Stimulated activated memory B cell treated with anti-CD40 and anti-IgM and Interleukin-4, amounts not matched to agents 10 μg/mL and 1 μg/mL and 100 μg/mL, for 72 hours (primary cell): ENCODE data around the gene RNU5B-1.
"Not testable (repeated sequence)": the region's sequence is repeated elsewhere in the genome, so short reads cannot be mapped to it uniquely, and the experiment has no call there.

Source experiments
- ATAC-seq: fragments of 150-1000 bp; cut with Tn5 transposase; 2 replicates; pipeline ENCODE4 v1.10.0; 2021
- H3K27ac Mint-ChIP-seq: one replicate; pipeline ENCODE4 v1.8.0; 2022; ENCODE audit warnings: mild to moderate bottlenecking, mixed read lengths
- H3K27me3 Mint-ChIP-seq: one replicate; pipeline ENCODE4 v1.8.0; 2022; ENCODE audit warnings: mixed read lengths
- H3K36me3 Mint-ChIP-seq: one replicate; pipeline ENCODE4 v1.8.0; 2022; ENCODE audit warnings: mixed read lengths
- H3K4me1 Mint-ChIP-seq: one replicate; pipeline ENCODE4 v1.8.0; 2022; ENCODE audit warnings: mixed read lengths
- H3K4me3 Mint-ChIP-seq: one replicate; pipeline ENCODE4 v1.8.0; 2022; ENCODE audit warnings: mild to moderate bottlenecking, moderate library complexity, mixed read lengths
- H3K9me3 Mint-ChIP-seq: one replicate; pipeline ENCODE4 v1.8.0; 2022; ENCODE audit warnings: mixed read lengths

RNU5B-1 gene

GRCh38 chr15:65304381-65305149 lies at the start of gene RNU5B-1:
RNU5B-1 (plus strand) TSS chr15:65304677.
- Mint-ChIP-seq H3K36me3 (no peaks in the 10 kb centered on the region), H3K27ac (peak within 1 kb of the TSS; percentile 99), H3K27me3 (no peaks in the 10 kb centered on the region), H3K9me3 (no peaks in the 10 kb centered on the region), H3K4me1 (peaks cover 32% of the 10 kb centered on the region), H3K4me3 (peak within 1 kb of the TSS; percentile 96)
- ATAC-seq, result peak; percentile 88

GRCh38 chr15:65254758-65255157 lies 49.7 kb upstream of the RNU5B-1 start:
- ATAC-seq, result no peak
- Mint-ChIP-seq H3K4me1 (peaks cover 11% of the 10 kb centered on the region), H3K4me3 (no peak overlapping the region), H3K27me3 (no peaks in the 10 kb centered on the region), H3K36me3 (peaks cover 54% of the 10 kb centered on the region), H3K27ac (no peak overlapping the region), H3K9me3 (no peaks in the 10 kb centered on the region)

DNA sequence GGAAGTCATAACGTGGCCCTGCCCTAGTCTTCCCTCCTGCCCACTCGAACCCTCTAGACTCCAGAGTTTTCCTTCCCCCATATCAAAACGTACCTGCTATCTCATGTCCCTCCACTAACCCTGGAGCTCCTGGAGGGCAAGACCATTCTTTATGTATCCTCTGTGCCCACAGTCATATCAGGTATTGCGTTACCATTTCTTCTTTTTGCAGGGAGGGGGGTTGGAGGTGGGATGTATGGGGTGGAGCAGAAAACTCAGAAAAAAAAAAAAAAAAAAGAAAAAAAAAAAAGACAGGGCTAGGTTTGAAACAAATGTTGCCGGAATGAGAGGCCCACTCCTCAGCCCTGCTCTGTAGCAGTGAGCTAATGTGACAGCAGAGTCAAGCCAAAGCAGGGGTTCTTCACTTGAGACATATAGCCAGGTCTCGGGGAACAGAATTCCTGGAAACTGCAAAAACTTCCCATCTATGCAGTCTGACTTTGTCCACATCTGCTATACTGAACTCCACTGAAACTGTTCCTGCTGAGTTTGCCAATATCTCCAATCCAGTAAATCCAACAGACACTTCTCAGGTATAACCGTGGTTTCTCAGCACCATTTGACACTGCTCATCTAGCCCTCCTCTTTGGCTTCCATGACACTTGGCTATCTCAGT lies 48.9 kb upstream of the RNU5B-1 start:
- Mint-ChIP-seq H3K9me3 (no peaks in the 10 kb centered on the region), H3K27me3 (no peaks in the 10 kb centered on the region), H3K27ac (no peak overlapping the region), H3K4me3 (no peak overlapping the region), H3K4me1 (peaks cover 2% of the 10 kb centered on the region), H3K36me3 (peaks cover 63% of the 10 kb centered on the region)
- ATAC-seq, result no peak

GRCh38 chr15:65258375-65259262 lies 45.9 kb upstream of the RNU5B-1 start:
- no peak overlapping the region for H3K27ac Mint-ChIP-seq
- H3K36me3 Mint-ChIP-seq, result peaks cover 82% of the 10 kb centered on the region
- H3K4me3 Mint-ChIP-seq, result no peak overlapping the region
- H3K9me3 Mint-ChIP-seq, result no peaks in the 10 kb centered on the region
- ATAC-seq, result no peak
- H3K4me1 Mint-ChIP-seq, result no peaks in the 10 kb centered on the region
- no peaks in the 10 kb centered on the region for H3K27me3 Mint-ChIP-seq

GRCh38 chr15:65259367-65259797 lies 45.1 kb upstream of the RNU5B-1 start:
- no peaks in the 10 kb centered on the region for H3K9me3 Mint-ChIP-seq
- ATAC-seq, result no peak
- H3K4me1 Mint-ChIP-seq, result no peaks in the 10 kb centered on the region
- no peaks in the 10 kb centered on the region for H3K27me3 Mint-ChIP-seq
- no peak overlapping the region for H3K27ac Mint-ChIP-seq
- no peak overlapping the region for H3K4me3 Mint-ChIP-seq
- peaks cover 75% of the 10 kb centered on the region for H3K36me3 Mint-ChIP-seq

- H3K36me3 Mint-ChIP-seq, result peaks cover 65% of the 10 kb centered on the region
- ATAC-seq, result no peak
- H3K4me1 Mint-ChIP-seq, result no peaks in the 10 kb centered on the region
- H3K4me3 Mint-ChIP-seq, result no peak overlapping the region
- no peaks in the 10 kb centered on the region for H3K9me3 Mint-ChIP-seq
- no peaks in the 10 kb centered on the region for H3K27me3 Mint-ChIP-seq
- H3K27ac Mint-ChIP-seq, result no peak overlapping the region
Measured at GRCh38 chr15:65260968-65261367, 43.5 kb upstream of the RNU5B-1 start.

GRCh38 chr15:65263313-65263712 lies 41.2 kb upstream of the RNU5B-1 start:
- ATAC-seq, result no peak
- Mint-ChIP-seq H3K9me3 (no peaks in the 10 kb centered on the region), H3K4me1 (no peaks in the 10 kb centered on the region), H3K27me3 (no peaks in the 10 kb centered on the region), H3K36me3 (peaks cover 58% of the 10 kb centered on the region), H3K27ac (no peak overlapping the region), H3K4me3 (no peak overlapping the region)

- ATAC-seq, result no peak
- H3K9me3 Mint-ChIP-seq, result no peaks in the 10 kb centered on the region
Measured at GRCh38 chr15:65264863-65265430, 39.5 kb upstream of the RNU5B-1 start.

DNA sequence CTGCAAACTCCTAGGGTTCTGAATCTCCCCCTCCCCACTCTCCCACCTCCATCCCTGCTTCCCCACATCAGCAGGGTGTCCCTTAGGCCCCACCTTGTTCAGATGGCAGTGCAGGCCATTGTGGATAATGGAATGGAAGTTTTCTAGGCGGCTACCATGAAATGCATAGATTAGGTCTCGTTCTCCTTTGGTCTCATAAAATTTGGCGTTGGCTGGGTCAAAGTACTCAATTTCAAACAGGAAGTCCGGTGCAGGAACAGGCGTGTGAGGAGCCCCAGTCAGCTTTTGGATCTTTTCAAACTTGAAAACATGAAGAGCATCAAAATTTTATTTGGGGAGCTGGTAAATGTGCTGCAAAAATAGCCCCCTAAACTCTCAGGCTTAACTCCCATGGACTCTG lies 38.0 kb upstream of the RNU5B-1 start:
- H3K4me1 Mint-ChIP-seq, result no peaks in the 10 kb centered on the region
- H3K36me3 Mint-ChIP-seq, result peaks cover 32% of the 10 kb centered on the region
- H3K27ac Mint-ChIP-seq, result no peak overlapping the region
- H3K27me3 Mint-ChIP-seq, result no peaks in the 10 kb centered on the region
- no peak overlapping the region for H3K4me3 Mint-ChIP-seq
- H3K9me3 Mint-ChIP-seq, result no peaks in the 10 kb centered on the region
- ATAC-seq, result no peak

More at GRCh38 chr15:65264863-65265430, 39.5 kb upstream of the RNU5B-1 start:
- Mint-ChIP-seq H3K36me3 (peaks cover 46% of the 10 kb centered on the region), H3K27me3 (no peaks in the 10 kb centered on the region), H3K27ac (no peak overlapping the region), H3K4me3 (no peak overlapping the region), H3K4me1 (no peaks in the 10 kb centered on the region)

DNA sequence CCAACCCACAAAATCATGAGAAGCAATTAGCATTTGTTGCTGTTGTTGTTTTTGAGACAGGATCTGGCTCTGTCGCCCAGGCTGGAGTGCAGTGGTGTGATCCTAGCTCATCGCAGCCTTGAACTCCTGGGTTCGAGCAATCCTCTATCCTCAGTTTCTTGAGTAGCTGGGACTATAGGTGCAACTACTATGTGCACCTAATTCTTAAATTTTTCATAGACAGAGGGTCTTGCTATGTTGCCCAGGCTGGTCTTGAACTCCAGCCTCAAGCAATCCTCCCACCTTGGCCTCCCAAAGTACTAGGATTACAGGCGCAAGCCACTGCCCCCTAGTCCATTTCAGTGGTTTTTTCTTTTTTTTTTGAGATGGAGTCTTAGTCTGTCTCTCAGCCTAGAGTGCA lies 36.1 kb upstream of the RNU5B-1 start:
- H3K9me3 Mint-ChIP-seq, result no peaks in the 10 kb centered on the region
- H3K27ac Mint-ChIP-seq, result no peak overlapping the region
- H3K4me3 Mint-ChIP-seq, result no peak overlapping the region
- H3K27me3 Mint-ChIP-seq, result no peaks in the 10 kb centered on the region
- peaks cover 23% of the 10 kb centered on the region for H3K36me3 Mint-ChIP-seq
- no peak for ATAC-seq
- H3K4me1 Mint-ChIP-seq, result peaks cover 7% of the 10 kb centered on the region

GRCh38 chr15:65270811-65271545 lies 33.5 kb upstream of the RNU5B-1 start:
- H3K4me3 Mint-ChIP-seq, result not testable (repeated sequence)

DNA sequence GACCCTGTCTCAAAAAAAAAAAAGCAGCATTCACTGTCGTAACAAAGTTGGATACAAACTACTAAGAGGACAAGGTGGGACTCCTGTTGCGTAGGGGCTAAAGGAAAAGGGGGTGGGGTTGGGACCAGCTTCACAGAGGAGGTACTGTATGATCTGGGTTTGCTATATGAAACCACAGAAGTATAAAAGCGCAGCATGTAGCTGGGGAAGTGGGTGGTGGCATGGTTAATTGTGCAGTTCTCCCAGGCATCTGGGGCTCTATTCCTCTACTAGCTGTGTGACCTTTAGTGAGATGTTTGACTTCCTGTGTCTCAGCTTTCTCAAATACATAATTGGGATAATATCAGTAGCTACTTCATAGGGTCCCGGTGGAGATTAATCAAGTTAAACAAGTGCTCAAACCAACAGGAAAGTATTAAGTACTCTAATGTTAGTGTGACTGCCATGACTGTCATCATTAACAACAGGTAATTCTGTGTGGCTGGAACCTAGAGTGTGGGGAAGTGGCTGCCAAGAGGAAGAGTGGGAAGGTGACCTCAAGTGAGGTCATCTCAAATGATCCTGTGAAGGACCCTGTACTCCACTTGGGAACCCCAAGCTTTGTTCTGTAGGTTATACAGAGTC lies 29.3 kb upstream of the RNU5B-1 start:
- H3K27ac Mint-ChIP-seq, result no peak overlapping the region
- H3K27me3 Mint-ChIP-seq, result no peaks in the 10 kb centered on the region

More at GRCh38 chr15:65270811-65271545, 33.5 kb upstream of the RNU5B-1 start:
- H3K27me3 Mint-ChIP-seq, ATAC-seq, H3K27ac Mint-ChIP-seq, H3K9me3 Mint-ChIP-seq: not testable (repeated sequence)
- Mint-ChIP-seq H3K36me3 (peaks cover 27% of the 10 kb centered on the region), H3K4me1 (peaks cover 21% of the 10 kb centered on the region)

GRCh38 chr15:65275728-65276126 lies 28.8 kb upstream of the RNU5B-1 start:
- no peak overlapping the region for H3K27ac Mint-ChIP-seq
- H3K9me3 Mint-ChIP-seq, result no peaks in the 10 kb centered on the region
- no peaks in the 10 kb centered on the region for H3K27me3 Mint-ChIP-seq
- no peak for ATAC-seq
- no peak overlapping the region for H3K4me3 Mint-ChIP-seq
- peaks cover 40% of the 10 kb centered on the region for H3K4me1 Mint-ChIP-seq
- peaks cover 33% of the 10 kb centered on the region for H3K36me3 Mint-ChIP-seq

More for the DNA sequence above, 29.3 kb upstream of the RNU5B-1 start:
- no peak for ATAC-seq
- Mint-ChIP-seq H3K4me3 (no peak overlapping the region), H3K36me3 (peaks cover 33% of the 10 kb centered on the region), H3K9me3 (no peaks in the 10 kb centered on the region), H3K4me1 (peaks cover 40% of the 10 kb centered on the region)

DNA sequence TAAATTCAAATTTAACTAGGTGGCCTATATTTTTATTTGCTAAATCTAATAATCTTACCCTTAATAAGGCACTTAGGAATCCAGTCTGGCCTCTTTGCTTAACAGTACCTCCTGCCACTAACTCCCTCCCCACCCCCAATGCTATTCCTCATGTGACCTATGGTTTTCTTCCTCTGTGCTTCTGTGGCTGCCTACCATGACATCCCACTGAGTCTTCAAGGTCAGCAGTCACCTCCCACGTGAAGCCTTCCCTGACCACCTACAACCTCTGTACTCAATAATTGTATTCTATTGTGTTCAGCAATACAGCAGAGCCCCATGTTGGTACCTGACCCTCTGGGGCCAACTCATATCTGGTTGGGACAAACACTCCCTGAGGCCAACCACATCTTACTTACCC lies 27.5 kb upstream of the RNU5B-1 start:
- no peak overlapping the region for H3K4me3 Mint-ChIP-seq
- H3K36me3 Mint-ChIP-seq, result peaks cover 33% of the 10 kb centered on the region
- ATAC-seq, result no peak
- no peak overlapping the region for H3K27ac Mint-ChIP-seq
- H3K4me1 Mint-ChIP-seq, result peaks cover 40% of the 10 kb centered on the region
- no peaks in the 10 kb centered on the region for H3K9me3 Mint-ChIP-seq
- no peaks in the 10 kb centered on the region for H3K27me3 Mint-ChIP-seq
